OCI-LY1 (cell line): ENCODE data around the gene MACROD1.

Source experiments
- H2AFZ ChIP-seq: fragments of 200-600 bp; sonication (generic), shearing (Covaris generic); 2 replicates; pipeline ENCODE4 v1.6.0; 2014; ENCODE audit warnings: antibody characterized with exemption, mild to moderate bottlenecking, low read length
- H3F3A ChIP-seq: fragments of 200-600 bp; sonication (generic), shearing (Covaris generic); 2 replicates; pipeline ENCODE4 v1.6.0; 2014; ENCODE audit warnings: mild to moderate bottlenecking, antibody characterized with exemption, low read length, moderate library complexity; ENCODE audit not compliant: insufficient read depth
- H3K27ac ChIP-seq: fragments of 200-600 bp; sonication (generic); 2 replicates; pipeline ENCODE4 v1.5.1; 2014; ENCODE audit warnings: low read length, mixed run types, mild to moderate bottlenecking, low read depth; ENCODE audit not compliant: poor library complexity, severe bottlenecking
- H3K27me3 ChIP-seq: fragments of 200-600 bp; sonication (generic); 2 replicates; pipeline ENCODE4 v1.6.0; 2014; ENCODE audit warnings: antibody characterized with exemption, mild to moderate bottlenecking, low read length, moderate library complexity; ENCODE audit not compliant: insufficient read depth
- H3K36me3 ChIP-seq: fragments of 200-600 bp; sonication (generic); 2 replicates; pipeline ENCODE4 v1.6.1; 2014; ENCODE audit warnings: mild to moderate bottlenecking, antibody characterized with exemption, low read length, moderate library complexity, mixed read lengths; ENCODE audit not compliant: insufficient read depth
- H3K4me1 ChIP-seq: fragments of 200-600 bp; sonication (generic); 2 replicates; pipeline ENCODE4 v1.5.1; 2014; ENCODE audit warnings: mild to moderate bottlenecking, low read length, moderate library complexity; ENCODE audit not compliant: insufficient read depth, severe bottlenecking
- H3K4me2 ChIP-seq: fragments of 200-600 bp; sonication (generic), shearing (Covaris generic); 2 replicates; pipeline ENCODE4 v1.6.1; 2014; ENCODE audit warnings: low read length
- H3K4me3 ChIP-seq: fragments of 200-600 bp; sonication (generic); 2 replicates; pipeline ENCODE4 v1.5.1; 2014; ENCODE audit warnings: low read length, low read depth, mild to moderate bottlenecking, mixed read lengths; ENCODE audit not compliant: poor library complexity, severe bottlenecking
- H3K79me2 ChIP-seq: fragments of 200-600 bp; shearing (Covaris generic); 2 replicates; pipeline ENCODE4 v1.6.1; 2016; ENCODE audit warnings: mixed run types, low read length, mixed read lengths; ENCODE audit not compliant: insufficient read depth
- H3K9ac ChIP-seq: fragments of 200-600 bp; sonication (generic), shearing (Covaris generic); 2 replicates; pipeline ENCODE4 v1.6.1; 2014; ENCODE audit warnings: mild to moderate bottlenecking, low read length, mixed read lengths
- H3K9me2 ChIP-seq: fragments of 200-600 bp; sonication (generic), shearing (Covaris generic); 2 replicates; pipeline ENCODE4 v1.6.1; 2014; ENCODE audit warnings: low read depth, mild to moderate bottlenecking, low read length, mixed read lengths
- H3K9me3 ChIP-seq: fragments of 200-600 bp; shearing (Covaris generic); 2 replicates; pipeline ENCODE4 v1.6.1; 2014; ENCODE audit warnings: low read length, mixed read lengths
- H4K20me1 ChIP-seq: fragments of 200-600 bp; sonication (generic), shearing (Covaris generic); 2 replicates; pipeline ENCODE4 v1.6.0; 2016; ENCODE audit warnings: mild to moderate bottlenecking, low read length; ENCODE audit not compliant: insufficient read depth
- CTCF ChIP-seq: fragments of 200-600 bp; sonication (generic), shearing (Covaris generic); IDR thresholded peaks from 2 replicates; pipeline ENCODE4 v1.5.1; 2017; ENCODE audit warnings: mild to moderate bottlenecking, antibody characterized with exemption, low read length, moderate library complexity, mixed read lengths
- EZH2 ChIP-seq: fragments of 200-600 bp; sonication (generic), shearing (Covaris generic); IDR thresholded peaks from 2 replicates; pipeline ENCODE4 v1.8.0; 2017; ENCODE audit warnings: borderline replicate concordance, mixed run types, mild to moderate bottlenecking, antibody characterized with exemption, low read length, moderate library complexity, mixed read lengths

MACROD1 gene

GRCh38 chr11:64057890-64058289 lies 108.0 kb downstream of the MACROD1 start:
- peaks cover 14% of the 10 kb centered on the region for H3K4me1 ChIP-seq
- H3K27me3 ChIP-seq, result 0 out of 2 replicates have a peak, but pooled peaks cover 7% of the 10 kb centered on the region
- no peak overlapping the region for H3K27ac ChIP-seq
- no peak overlapping the region for H3K4me3 ChIP-seq
- H3K36me3 ChIP-seq, result no peaks in the 10 kb centered on the region
- H2AFZ ChIP-seq, result no peak overlapping the region
- no peak overlapping the region for H3K9ac ChIP-seq
- H3F3A ChIP-seq, result no peaks in the 10 kb centered on the region
- H3K9me2 ChIP-seq, result no peaks in the 10 kb centered on the region
- H3K4me2 ChIP-seq, result no peak overlapping the region
- no peaks in the 10 kb centered on the region for H4K20me1 ChIP-seq
- no peak for TF ChIP-seq CTCF
- no peak for TF ChIP-seq EZH2
- no peaks in the 10 kb centered on the region for H3K9me3 ChIP-seq
- no peaks in the 10 kb centered on the region for H3K79me2 ChIP-seq

GRCh38 chr11:64056861-64057260 lies 109.1 kb downstream of the MACROD1 start:
- no peak overlapping the region for H3K9ac ChIP-seq
- H3K9me3 ChIP-seq, result no peaks in the 10 kb centered on the region
- H3K4me2 ChIP-seq, result no peak overlapping the region
- H3K27me3 ChIP-seq, result 0 out of 2 replicates have a peak, but pooled peaks cover 3% of the 10 kb centered on the region
- H3K4me3 ChIP-seq, result no peak overlapping the region
- H3K79me2 ChIP-seq, result no peaks in the 10 kb centered on the region
- H4K20me1 ChIP-seq, result no peaks in the 10 kb centered on the region
- peaks cover 14% of the 10 kb centered on the region for H3K4me1 ChIP-seq
- no peak overlapping the region for H3K27ac ChIP-seq
- no peak overlapping the region for H2AFZ ChIP-seq
- TF ChIP-seq EZH2, result no peak
- no peak for TF ChIP-seq CTCF
- no peaks in the 10 kb centered on the region for H3K9me2 ChIP-seq
- H3F3A ChIP-seq, result no peaks in the 10 kb centered on the region
- H3K36me3 ChIP-seq, result no peaks in the 10 kb centered on the region

DNA sequence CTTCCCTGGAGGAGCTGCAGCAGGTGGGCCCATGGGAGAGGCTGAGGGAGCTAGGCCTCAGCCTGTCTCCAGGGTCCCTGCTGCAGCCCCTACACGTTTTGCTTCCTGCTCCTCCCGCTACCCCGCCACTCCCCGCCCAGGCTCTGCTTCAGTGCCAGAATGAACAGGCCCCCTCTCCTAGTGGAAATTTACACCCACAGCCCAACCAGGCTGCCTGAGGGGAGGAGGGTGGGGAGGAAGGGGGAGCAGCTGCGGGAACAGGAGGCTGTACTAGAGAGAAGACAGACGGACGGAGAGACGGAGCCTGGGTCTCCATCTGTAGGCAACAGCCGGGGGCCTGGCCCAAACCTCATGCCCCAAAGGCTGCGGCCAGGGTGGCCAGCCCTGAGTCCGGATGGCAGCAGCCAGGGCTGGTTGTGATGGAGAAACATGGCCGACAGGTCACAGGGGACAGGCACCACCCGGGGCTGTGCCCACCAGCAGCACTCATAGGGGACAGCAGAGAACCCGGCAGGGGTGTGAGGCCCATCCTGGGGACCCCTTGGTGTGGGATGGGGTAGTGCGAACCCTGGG lies 109.6 kb downstream of the MACROD1 start:
- no peaks in the 10 kb centered on the region for H3F3A ChIP-seq
- H3K27ac ChIP-seq, result no peak overlapping the region
- no peak overlapping the region for H2AFZ ChIP-seq
- H3K9me2 ChIP-seq, result no peaks in the 10 kb centered on the region
- H3K4me3 ChIP-seq, result no peak overlapping the region
- no peaks in the 10 kb centered on the region for H3K79me2 ChIP-seq
- H3K4me1 ChIP-seq, result peaks cover 12% of the 10 kb centered on the region
- no peak overlapping the region for H3K9ac ChIP-seq
- H3K4me2 ChIP-seq, result no peak overlapping the region
- H3K27me3 ChIP-seq, result 0 out of 2 replicates have a peak, but pooled peaks cover 3% of the 10 kb centered on the region
- no peaks in the 10 kb centered on the region for H3K36me3 ChIP-seq
- TF ChIP-seq EZH2 (no peak), CTCF (no peak)
- H4K20me1 ChIP-seq, result no peaks in the 10 kb centered on the region
- no peaks in the 10 kb centered on the region for H3K9me3 ChIP-seq
